ENCODE measurements around the gene DCDC2B. TPM values are rescaled to one million over a fixed set of nuclear protein-coding genes. Genes with fewer than 3 reads are reported as not detected.
"Not testable (repeated sequence)": the region's sequence is repeated elsewhere in the genome, so short reads cannot be mapped to it uniquely, and the experiment has no call there.

DCDC2B gene
- total RNA-seq, 5 donors from 2014 or later (not counting 1 experiment from before 2014, with no cell fraction given) = 0.18 TPM; not detected in 4

DNA sequence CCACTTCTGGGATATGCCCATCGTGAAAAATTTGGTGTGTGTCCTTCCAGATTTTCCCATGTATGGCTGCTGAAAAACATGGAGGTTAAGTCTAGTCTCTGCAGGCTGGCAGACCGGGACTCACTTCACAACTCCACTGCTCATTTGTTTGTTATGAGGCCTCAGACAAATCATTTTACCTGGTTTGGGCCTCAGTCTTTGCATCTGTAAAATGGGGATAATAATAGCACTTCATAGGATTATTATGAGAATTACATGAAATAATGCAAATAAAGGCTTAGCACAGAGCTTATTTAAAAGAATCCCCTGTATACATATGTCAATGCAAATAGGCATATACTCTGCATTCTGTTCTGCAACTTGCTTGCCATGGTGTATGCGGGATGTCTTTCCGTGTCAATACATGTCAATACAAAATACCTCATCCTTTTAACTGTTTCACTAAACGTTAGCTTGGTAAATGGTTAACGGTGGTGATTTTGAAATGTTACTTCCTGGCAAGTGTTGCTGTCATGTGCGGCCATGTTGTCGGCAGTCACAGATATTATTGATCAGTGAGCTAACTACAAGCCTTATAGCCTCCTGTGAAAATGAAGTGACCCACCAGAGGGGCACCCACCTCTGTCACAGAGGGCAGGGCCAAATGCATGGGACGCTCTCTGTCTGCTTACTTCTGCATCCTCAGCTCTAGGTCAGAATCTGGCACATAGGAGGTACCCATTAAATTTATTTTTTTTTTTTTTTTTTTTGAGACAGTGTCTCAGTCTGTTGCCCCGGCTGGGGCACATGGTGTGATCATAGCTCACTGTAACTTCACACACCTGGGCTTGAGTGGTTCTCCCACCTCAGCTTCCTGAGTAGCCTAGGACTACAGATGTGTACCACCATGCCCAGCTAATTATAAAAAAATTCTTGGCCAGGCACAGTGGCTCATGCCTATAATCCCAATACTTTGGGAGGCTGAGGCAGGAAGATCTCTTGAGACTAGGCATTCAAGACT is 46.5 kb downstream of the DCDC2B start:
- DNase-seq = peak in 5 of 35 experiments; percentile 33 to 54 (median 43)
- ATAC-seq (replicated peaks in 1 of 4) = peak in 1 of 4 experiments; percentile 32
- Mint-ChIP-seq H3K9me3 (no peaks in the 10 kb centered on the region), H3K4me1 (peaks cover 50 to 68% (median 68%) of the 10 kb centered on the region in 3 donors), H3K27ac (peak overlapping the region; percentile 93), H3K4me3 (peak overlapping the region; percentile 83 to 100 (median 91)), H3K27me3 (no peaks in the 10 kb centered on the region), H3K36me3 (peaks cover 36% of the 10 kb centered on the region)
- POLR2A ChIA-PET = interaction anchor here (0.6 to 1.2 kb wide), 7 partner anchors 13 to 561 kb away, joined by 3 to 11 read pairs (median 5); partner anchors contain the start of gene MARCKSL1 (in 1 of the 2)
- CTCF ChIA-PET = interaction anchor here (0.5 to 1.5 kb wide), 9 partner anchors 13 to 183 kb away, joined by 3 to 8 read pairs (median 4); partner anchors contain the start of genes HDAC1 (in 1 of the 2) and TMEM39B (in 1 of the 2)
- Histone ChIP-seq H3K27me3 (replicated peaks in 1 of 2; ENCODE audit: control insufficient read depth in 2 of 2, extremely low read depth in 1 of 2, insufficient read depth in 2 of 2, low read length in 1 of 2) (no peaks in the 10 kb centered on the region), H3K27ac (ENCODE audit: low read length) (peak overlapping the region; percentile 96), H3K36me3 (ENCODE audit: control insufficient read depth in 2 of 2, extremely low read depth in 1 of 2, insufficient read depth in 1 of 2, low read length in 1 of 2) (peaks cover 0 to 29% of the 10 kb centered on the region in 2 donors), H3K4me3 (ENCODE audit: control insufficient read depth in 1 of 2, extremely low read depth in 1 of 2, low read length in 1 of 2) (peak overlapping the region; percentile 84 to 97), H3K9me3 (no peaks in the 10 kb centered on the region), H3K4me1 (ENCODE audit: control insufficient read depth in 1 of 2, extremely low read depth in 1 of 2, insufficient read depth in 2 of 2, low read length in 2 of 2) (peaks cover 42 to 71% of the 10 kb centered on the region in 2 experiments)
- WGBS (ENCODE audit: insufficient coverage) = 0% methylated on average over 2 of the region's 10 CpGs

DNA sequence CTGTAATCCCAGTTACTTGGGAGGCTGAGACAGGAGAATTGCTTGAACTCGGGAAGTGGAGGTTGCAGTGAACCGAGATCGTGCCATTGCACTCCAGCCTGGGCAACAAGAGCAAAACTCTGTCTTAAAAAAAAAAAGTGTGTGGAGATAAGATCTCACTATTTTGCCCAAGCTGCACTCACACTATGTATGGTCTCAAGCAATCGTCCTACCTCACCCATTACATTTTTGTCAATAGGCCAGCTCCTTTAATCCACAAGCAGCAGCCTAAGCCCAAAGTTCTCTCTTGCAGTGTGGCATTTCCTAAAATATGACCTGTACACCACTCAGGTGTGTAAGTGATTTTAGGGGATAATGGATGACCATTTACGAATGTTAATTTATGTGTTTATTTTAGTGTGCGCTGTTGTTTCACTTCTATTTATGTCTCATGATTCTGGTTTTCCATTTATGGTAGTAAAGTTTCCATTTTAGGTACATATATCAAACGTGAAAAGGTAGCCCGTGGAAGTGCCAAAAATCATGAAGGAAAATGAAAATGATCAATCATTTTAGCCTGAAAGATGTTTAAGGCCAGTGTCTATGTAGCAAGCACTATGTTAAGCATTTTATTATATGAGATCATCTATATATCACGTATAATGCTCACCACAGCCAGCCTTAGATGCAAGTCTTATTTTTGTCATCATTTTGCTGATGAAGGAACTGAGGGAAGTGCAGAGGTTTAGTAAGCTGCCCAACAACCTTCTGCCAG is 47.8 kb downstream of the DCDC2B start:
- ChIA-PET POLR2A (interaction anchor here in 1 of 2 donors (0.5 to 0.6 kb wide), 2 partner anchors 31 to 88 kb away, joined by 3 to 4 read pairs; no protein-coding TSS in a partner anchor), CTCF (interaction anchor here (0.5 to 1.5 kb wide), 3 partner anchors 9 to 1388 kb away, joined by 3 to 5 read pairs (median 3); no protein-coding TSS in a partner anchor)
- Histone ChIP-seq H3K27ac (ENCODE audit: low read length) (peak overlapping the region; percentile 96), H3K27me3 (replicated peaks in 1 of 2; ENCODE audit: control insufficient read depth in 2 of 2, extremely low read depth in 1 of 2, insufficient read depth in 2 of 2, low read length in 1 of 2) (no peaks in the 10 kb centered on the region), H3K4me1 (ENCODE audit: control insufficient read depth in 1 of 2, extremely low read depth in 1 of 2, insufficient read depth in 2 of 2, low read length in 2 of 2) (peaks cover 42 to 73% of the 10 kb centered on the region in 2 experiments), H3K4me3 (ENCODE audit: control insufficient read depth in 1 of 2, extremely low read depth in 1 of 2, low read length in 1 of 2) (peak overlapping the region; percentile 84 to 97), H3K36me3 (ENCODE audit: control insufficient read depth in 2 of 2, extremely low read depth in 1 of 2, insufficient read depth in 1 of 2, low read length in 1 of 2) (peaks cover 0 to 38% of the 10 kb centered on the region in 2 donors), H3K9me3 (no peaks in the 10 kb centered on the region)
- peak overlapping the region; percentile 82 to 91 (median 83) for H3K4me3 Mint-ChIP-seq
- no peaks in the 10 kb centered on the region for H3K27me3 Mint-ChIP-seq
- peaks cover 40% of the 10 kb centered on the region for H3K36me3 Mint-ChIP-seq
- WGBS (ENCODE audit: insufficient coverage) = 0% methylated on average over 3 of the region's 9 CpGs
- peak overlapping the region; percentile 94 to 96 for H3K27ac Mint-ChIP-seq
- H3K4me1 Mint-ChIP-seq = peaks cover 52 to 64% (median 62%) of the 10 kb centered on the region in 3 donors
- no peaks in the 10 kb centered on the region for H3K9me3 Mint-ChIP-seq
- DNase-seq (peak in 1 of 35 experiments; percentile 48), ATAC-seq (replicated peaks in 1 of 4) (peak in 1 of 4 experiments; percentile 19)

DNA sequence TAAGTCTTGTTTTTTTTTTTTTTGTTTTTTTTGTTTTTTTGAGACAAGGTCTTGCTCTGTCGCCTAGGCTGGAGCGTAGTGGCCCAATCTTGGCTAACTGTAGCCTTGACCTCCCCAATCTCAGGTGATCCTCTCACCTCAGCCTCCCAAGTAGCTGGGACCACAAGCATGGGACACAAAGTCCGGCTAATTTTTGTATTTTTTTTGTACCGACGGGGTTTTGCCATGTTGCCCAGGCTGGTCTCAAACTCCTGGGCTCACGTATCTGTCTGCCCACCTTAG is 48.3 kb downstream of the DCDC2B start:
- no peaks in the 10 kb centered on the region for H3K9me3 ChIP-seq
- H3K27me3 ChIP-seq (replicated peaks in 1 of 2; ENCODE audit: control insufficient read depth in 2 of 2, extremely low read depth in 1 of 2, insufficient read depth in 2 of 2, low read length in 1 of 2) = no peaks in the 10 kb centered on the region
- peaks cover 42 to 78% of the 10 kb centered on the region in 2 experiments for H3K4me1 ChIP-seq (ENCODE audit: control insufficient read depth in 1 of 2, extremely low read depth in 1 of 2, insufficient read depth in 2 of 2, low read length in 2 of 2)
- POLR2A ChIA-PET = interaction anchor here in 1 of 2 donors (0.6 to 0.7 kb wide), 2 partner anchors 14 to 32 kb away, joined by 3 to 4 read pairs; no protein-coding TSS in a partner anchor
- DNase-seq (no peak), ATAC-seq (replicated peaks in 1 of 4) (no peak)
- peak overlapping the region; percentile 96 for H3K27ac ChIP-seq (ENCODE audit: low read length)
- H3K36me3 Mint-ChIP-seq = peaks cover 36% of the 10 kb centered on the region
- H3K4me1 Mint-ChIP-seq = peaks cover 52 to 60% (median 56%) of the 10 kb centered on the region in 3 donors
- no peaks in the 10 kb centered on the region for H3K9me3 Mint-ChIP-seq
- peak overlapping the region; percentile 94 to 96 for H3K27ac Mint-ChIP-seq
- peaks cover 0 to 41% of the 10 kb centered on the region in 2 donors for H3K36me3 ChIP-seq (ENCODE audit: control insufficient read depth in 2 of 2, extremely low read depth in 1 of 2, insufficient read depth in 1 of 2, low read length in 1 of 2)
- WGBS (ENCODE audit: insufficient coverage) = 80% methylated on average over 2 of the region's 6 CpGs
- H3K4me3 Mint-ChIP-seq = peak overlapping the region; percentile 82 to 91 (median 83)
- H3K4me3 ChIP-seq (ENCODE audit: control insufficient read depth in 1 of 2, extremely low read depth in 1 of 2, low read length in 1 of 2) = peak overlapping the region; percentile 84 to 97
- CTCF ChIA-PET = no interaction called here
- no peaks in the 10 kb centered on the region for H3K27me3 Mint-ChIP-seq

DNA sequence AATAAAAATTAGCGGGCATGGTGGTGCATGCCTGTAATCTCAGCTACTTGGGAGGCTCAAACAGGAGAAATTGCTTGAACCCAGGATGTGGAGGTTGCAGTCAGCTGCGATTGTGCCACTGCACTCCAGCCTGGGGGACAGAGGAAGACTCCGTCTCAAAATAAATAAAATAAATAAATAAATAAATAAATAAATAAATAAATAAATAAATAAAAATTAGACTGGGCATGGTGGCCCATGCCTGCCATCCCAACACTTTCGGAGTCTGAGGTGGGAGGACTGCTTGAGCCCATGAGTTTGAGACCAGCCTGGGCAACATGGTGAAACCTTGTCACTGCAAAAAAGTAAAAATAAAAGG is 54.3 kb downstream of the DCDC2B start:
- H3K4me3 ChIP-seq (ENCODE audit: control insufficient read depth in 1 of 2, extremely low read depth in 1 of 2, low read length in 1 of 2); H3K27me3 Mint-ChIP-seq; H3K9me3 Mint-ChIP-seq; ATAC-seq (replicated peaks in 1 of 4); DNase-seq; H3K27me3 ChIP-seq (replicated peaks in 1 of 2; ENCODE audit: control insufficient read depth in 2 of 2, extremely low read depth in 1 of 2, insufficient read depth in 2 of 2, low read length in 1 of 2); H3K9me3 ChIP-seq: not testable (repeated sequence)
- CTCF ChIA-PET = interaction anchor here in 1 of 2 donors (1.4 kb wide), 1 partner anchor 14 kb away, joined by 7 read pairs; no protein-coding TSS in a partner anchor
- peaks cover 45 to 96% of the 10 kb centered on the region in 2 experiments for H3K4me1 ChIP-seq (ENCODE audit: control insufficient read depth in 1 of 2, extremely low read depth in 1 of 2, insufficient read depth in 2 of 2, low read length in 2 of 2)
- H3K27ac ChIP-seq (ENCODE audit: low read length) = peak overlapping the region; percentile 70
- Mint-ChIP-seq H3K4me3 (peak overlapping the region in 1 of 3 donors; percentile 68), H3K27ac (peak overlapping the region; percentile 80 to 87), H3K36me3 (peaks cover 23% of the 10 kb centered on the region), H3K4me1 (peaks cover 58 to 67% (median 65%) of the 10 kb centered on the region in 3 donors)
- POLR2A ChIA-PET = interaction anchor here in 1 of 2 donors (0.6 kb wide), 1 partner anchor 961 kb away, joined by 3 read pairs; no protein-coding TSS in a partner anchor
- H3K36me3 ChIP-seq (ENCODE audit: control insufficient read depth in 2 of 2, extremely low read depth in 1 of 2, insufficient read depth in 1 of 2, low read length in 1 of 2) = peaks cover 0 to 49% of the 10 kb centered on the region in 2 donors
- WGBS (ENCODE audit: insufficient coverage) = 89% methylated on average over 1 of the region's 4 CpGs

- peak overlapping the region; percentile 5 to 18 for H3K4me3 ChIP-seq (ENCODE audit: control insufficient read depth in 1 of 2, extremely low read depth in 1 of 2, low read length in 1 of 2)
- DNase-seq (peak in 5 of 35 experiments; percentile 27 to 51 (median 42)), ATAC-seq (replicated peaks in 1 of 4) (peak; percentile 64 to 83 (median 68))
- H3K4me1 ChIP-seq (ENCODE audit: control insufficient read depth in 1 of 2, extremely low read depth in 1 of 2, insufficient read depth in 2 of 2, low read length in 2 of 2) = peaks cover 42 to 95% of the 10 kb centered on the region in 2 experiments
- peaks cover 0 to 47% of the 10 kb centered on the region in 2 donors for H3K36me3 ChIP-seq (ENCODE audit: control insufficient read depth in 2 of 2, extremely low read depth in 1 of 2, insufficient read depth in 1 of 2, low read length in 1 of 2)
- peak overlapping the region; percentile 49 to 72 (median 68) for H3K4me3 Mint-ChIP-seq
- peak overlapping the region; percentile 87 to 94 for H3K27ac Mint-ChIP-seq
- no peaks in the 10 kb centered on the region for H3K9me3 ChIP-seq
- peaks cover 59 to 64% (median 62%) of the 10 kb centered on the region in 3 donors for H3K4me1 Mint-ChIP-seq
- H3K36me3 Mint-ChIP-seq = peaks cover 23% of the 10 kb centered on the region
- no peaks in the 10 kb centered on the region for H3K27me3 ChIP-seq (replicated peaks in 1 of 2; ENCODE audit: control insufficient read depth in 2 of 2, extremely low read depth in 1 of 2, insufficient read depth in 2 of 2, low read length in 1 of 2)
- WGBS (ENCODE audit: insufficient coverage) = no CpG with 5 or more reads among the region's 4 CpGs
- peak overlapping the region; percentile 70 for H3K27ac ChIP-seq (ENCODE audit: low read length)
- CTCF ChIA-PET = no interaction called here
- no peaks in the 10 kb centered on the region for H3K27me3 Mint-ChIP-seq
- POLR2A ChIA-PET = no interaction called here
- H3K9me3 Mint-ChIP-seq = no peaks in the 10 kb centered on the region
These were observed 54.9 kb downstream of the DCDC2B start for GRCh38 chr1:32263744-32264143.

All from T-cell (primary cell).